ENCODE data around the gene RAP2A. TPM values are rescaled to one million over a fixed set of nuclear protein-coding genes. Genes with fewer than 3 reads are reported as not detected.
A peak's percentile ranks its signal among the peaks of the same experiment; 100 is the strongest.

The RAP2A gene
- total RNA-seq, 2 experiments from 2014 or later = 19.8 to 21.5 TPM

- H3K36me3 Mint-ChIP-seq (ENCODE audit: low read depth) = no peaks in the 10 kb centered on the region
- no peak overlapping the region for H3K27ac Mint-ChIP-seq
- intact Hi-C loops (cut with micrococcal nuclease) = loop anchor here (10.0 kb wide), 2 partner anchors 205 to 545 kb away; partner anchors contain the start of gene MBNL2
- H3K9me3 Mint-ChIP-seq = no peaks in the 10 kb centered on the region
- no peak for TF ChIP-seq CTCF (IDR thresholded peaks at IDR 0.05)
- DNase-seq (no peak), ATAC-seq (no peak)
- peaks cover 9% of the 10 kb centered on the region for H3K27me3 Mint-ChIP-seq
- H3K4me1 Mint-ChIP-seq (ENCODE audit: low read depth) = peaks cover 7% of the 10 kb centered on the region
- POLR2A ChIA-PET = no interaction called here
- H3K4me3 Mint-ChIP-seq = no peak overlapping the region
- CTCF ChIA-PET = no interaction called here
Observed at GRCh38 chr13:97429681-97430081, 4.3 kb upstream of the RAP2A start.

GRCh38 chr13:97430296-97430695 is 3.7 kb upstream of the RAP2A start:
- POLR2A ChIA-PET = no interaction called here

GRCh38 chr13:97431171-97431764 is 2.7 kb upstream of the RAP2A start:
- Mint-ChIP-seq H3K27ac (no peak overlapping the region), H3K4me3 (peak overlapping the region; percentile 97)
- CTCF ChIA-PET = interaction anchor here (0.7 to 1.7 kb wide), 4 partner anchors 72 to 322 kb away, joined by 3 to 9 read pairs (median 4); no protein-coding TSS in a partner anchor

More at GRCh38 chr13:97430296-97430695, 3.7 kb upstream of the RAP2A start:
- Mint-ChIP-seq H3K9me3 (no peaks in the 10 kb centered on the region), H3K36me3 (ENCODE audit: low read depth) (no peaks in the 10 kb centered on the region), H3K4me1 (ENCODE audit: low read depth) (peaks cover 10% of the 10 kb centered on the region), H3K27me3 (peaks cover 6% of the 10 kb centered on the region), H3K4me3 (no peak overlapping the region), H3K27ac (no peak overlapping the region)
- TF ChIP-seq CTCF (IDR thresholded peaks at IDR 0.05) = no peak
- no peak for DNase-seq
- intact Hi-C loops (cut with micrococcal nuclease) = loop anchor here (10.0 kb wide), 2 partner anchors 205 to 545 kb away; partner anchors contain the start of gene MBNL2
- CTCF ChIA-PET = no interaction called here
- ATAC-seq = no peak

GRCh38 chr13:97432232-97432916 is 1.6 kb upstream of the RAP2A start:
- peaks cover 23% of the 10 kb centered on the region for H3K4me1 Mint-ChIP-seq (ENCODE audit: low read depth)

More at GRCh38 chr13:97431171-97431764, 2.7 kb upstream of the RAP2A start:
- Mint-ChIP-seq H3K27me3 (peaks cover 1% of the 10 kb centered on the region), H3K36me3 (ENCODE audit: low read depth) (peaks cover 2% of the 10 kb centered on the region), H3K4me1 (ENCODE audit: low read depth) (peaks cover 17% of the 10 kb centered on the region), H3K9me3 (no peaks in the 10 kb centered on the region)
- ATAC-seq (no peak), DNase-seq (no peak)
- POLR2A ChIA-PET = no interaction called here
- no peak for TF ChIP-seq CTCF (IDR thresholded peaks at IDR 0.05)
- intact Hi-C loops (cut with micrococcal nuclease) = loop anchor here (10.0 kb wide), 2 partner anchors 206 to 544 kb away; partner anchors contain the start of gene MBNL2

More at GRCh38 chr13:97432232-97432916, 1.6 kb upstream of the RAP2A start:
- TF ChIP-seq CTCF (IDR thresholded peaks at IDR 0.05) = no peak
- Mint-ChIP-seq H3K27me3 (peaks cover 1% of the 10 kb centered on the region), H3K4me3 (peak overlapping the region; percentile 97), H3K9me3 (no peaks in the 10 kb centered on the region), H3K27ac (peak overlapping the region; percentile 97), H3K36me3 (ENCODE audit: low read depth) (peaks cover 2% of the 10 kb centered on the region)
- CTCF ChIA-PET = interaction anchor here (0.9 to 1.7 kb wide), 4 partner anchors 27 to 322 kb away, joined by 3 to 9 read pairs (median 4); partner anchors contain the start of gene MBNL2
- DNase-seq = no peak
- no peak for ATAC-seq
- intact Hi-C loops (cut with micrococcal nuclease) = loop anchor here (10.0 kb wide), 2 partner anchors 208 to 542 kb away; partner anchors contain the start of gene MBNL2
- POLR2A ChIA-PET = interaction anchor here (1.6 kb wide), 1 partner anchor 210 kb away, joined by 5 read pairs; the partner anchor contains the start of gene MBNL2

All from activated CD8-positive, alpha-beta T cell treated with anti-CD3 and anti-CD28 coated beads for 36 hours (primary cell).